ENCODE results near the gene DPYSL5.

The DPYSL5 gene

DNA sequence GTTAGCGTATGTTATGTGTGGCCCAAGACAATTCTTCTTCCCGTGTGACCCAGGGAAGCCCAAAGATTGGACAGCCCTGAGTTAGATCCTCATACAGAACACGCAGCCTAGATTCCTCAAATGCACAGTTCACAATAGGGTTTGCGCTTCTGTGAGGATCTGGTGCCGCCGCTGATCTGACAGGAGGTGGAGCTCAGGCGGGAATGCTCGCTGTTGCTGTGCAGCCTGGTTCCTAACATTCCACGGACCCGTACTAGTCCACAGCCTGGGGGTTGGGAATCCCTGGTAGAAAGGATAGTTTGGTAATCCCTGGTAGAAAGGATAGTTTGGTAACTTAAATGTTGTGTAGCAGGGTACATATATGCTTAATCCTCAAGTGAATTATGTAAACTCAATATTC is 149.5 kb downstream of the DPYSL5 start:
- no peak for DNase-seq

DNA sequence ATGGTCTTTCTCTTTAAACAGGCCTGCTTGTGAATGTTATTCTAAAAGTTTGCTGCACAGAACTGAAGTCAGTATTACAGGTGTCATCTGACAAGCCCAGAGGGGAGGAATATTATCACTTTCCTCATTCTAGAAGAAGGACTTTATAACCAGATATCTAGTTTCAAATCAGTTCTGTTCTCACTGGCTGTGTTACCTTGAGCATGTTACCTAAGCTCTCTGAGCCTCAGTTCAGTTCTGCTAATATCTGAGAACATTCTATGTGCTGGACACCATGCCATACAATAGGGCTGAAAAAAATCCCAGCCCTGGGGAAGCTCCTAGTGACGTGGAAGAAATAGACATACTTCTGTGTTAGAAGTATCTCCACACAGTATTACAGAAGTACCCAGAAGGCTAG is 150.4 kb downstream of the DPYSL5 start:
- no peak for DNase-seq

Measured in activated T-cell treated with anti-CD3 and anti-CD28 coated beads, Interleukin-2, amount 50 U/mL, for 48 hours (primary cell).